ENCODE results near the gene COL11A2.

Gene COL11A2

GRCh38 chr6:33170176-33171015, 21.9 kb downstream of the COL11A2 start:
- TF ChIP-seq CTCF (IDR thresholded peaks at IDR 0.05), result no peak

GRCh38 chr6:33169291-33170175, 22.7 kb downstream of the COL11A2 start:
- TF ChIP-seq CTCF (IDR thresholded peaks at IDR 0.05), result no peak

GRCh38 chr6:33168639-33169038, 23.6 kb downstream of the COL11A2 start:
- no peak for TF ChIP-seq CTCF (IDR thresholded peaks at IDR 0.05)

GRCh38 chr6:33168284-33168601, 24.0 kb downstream of the COL11A2 start:
- no peak for TF ChIP-seq CTCF (IDR thresholded peaks at IDR 0.05)

- TF ChIP-seq CTCF (IDR thresholded peaks at IDR 0.05), result no peak
These were observed 24.6 kb downstream of the COL11A2 start for GRCh38 chr6:33167374-33168283.

GRCh38 chr6:33166811-33167210, 25.5 kb downstream of the COL11A2 start:
- no peak for TF ChIP-seq CTCF (IDR thresholded peaks at IDR 0.05)

- TF ChIP-seq CTCF (IDR thresholded peaks at IDR 0.05), result no peak
These were observed 25.9 kb downstream of the COL11A2 start for GRCh38 chr6:33166363-33166762.

All from LNCAP (cell line).